HG03139 (cell line): Measurements from ENCODE around the gene CABP4.

ENCODE experiments used
- ATAC-seq: cut with Tn5 transposase; IDR thresholded peaks from one replicate; pipeline ENCODE4 v1.9.1; 2021; ENCODE audit not compliant: unreplicated experiment

CABP4 gene

GRCh38 chr11:67507242-67507863, 52.2 kb downstream of the CABP4 start:
- no peak for ATAC-seq

- peak; percentile 62 for ATAC-seq
These were observed 52.8 kb downstream of the CABP4 start, which contains the start of gene CDK2AP2 for GRCh38 chr11:67507864-67508485. Gene CDK2AP2 (minus strand): TSS chr11:67508162. CDS start chr11:67508082, 80 bp downstream.

GRCh38 chr11:67508486-67509121, 53.5 kb downstream of the CABP4 start:
- peak; percentile 31 for ATAC-seq

- no peak for ATAC-seq
These were observed 54.8 kb downstream of the CABP4 start for GRCh38 chr11:67510023-67510345.
